Measurements from ENCODE around the gene DNPH1.
A peak's percentile ranks its signal among the peaks of the same experiment; 100 is the strongest.

DNPH1 gene

GRCh38 chr6:43235841-43236240 is 6.6 kb upstream of the DNPH1 start:
- Histone ChIP-seq H3K9me3 (ENCODE audit: control insufficient read depth, insufficient read depth, low read depth, low read length) (no peaks in the 10 kb centered on the region), H3K4me1 (ENCODE audit: control insufficient read depth, insufficient read depth, low read length) (no peaks in the 10 kb centered on the region), H3K4me3 (ENCODE audit: low read depth, low read length) (no peak overlapping the region), H3K27ac (ENCODE audit: extremely low read depth, low read depth, low read length) (no peak overlapping the region), H3K36me3 (ENCODE audit: control insufficient read depth in 2 of 2, insufficient read depth in 1 of 2, low read length in 2 of 2) (no peaks in the 10 kb centered on the region)
- CTCF ChIA-PET, result no interaction called here
- POLR2A ChIA-PET, result no interaction called here
- no peak for TF ChIP-seq ZNF501 (tag by site-specific recombination; IDR thresholded peaks at IDR 0.05)
- no peak for TF ChIP-seq ZNF423 (tag by site-specific recombination; IDR thresholded peaks at IDR 0.05)
- no peak for TF ChIP-seq ZNF354C (tag by site-specific recombination; IDR thresholded peaks at IDR 0.05; ENCODE audit: borderline replicate concordance, low read depth)
- no peak for TF ChIP-seq KLF16 (tag by site-specific recombination; IDR thresholded peaks at IDR 0.05)
- TF ChIP-seq KLF17 (tag by site-specific recombination; IDR thresholded peaks at IDR 0.05), result no peak
- TF ChIP-seq ZNF658 (tag by site-specific recombination; IDR thresholded peaks at IDR 0.05), result no peak
- no peak for TF ChIP-seq ZNF529 (tag by site-specific recombination; IDR thresholded peaks at IDR 0.05; ENCODE audit: insufficient replicate concordance)
- no peak for TF ChIP-seq ZSCAN23 (tag by site-specific recombination; IDR thresholded peaks at IDR 0.05)
- no peak for TF ChIP-seq ZNF792 (tag by site-specific recombination; IDR thresholded peaks at IDR 0.05)
- TF ChIP-seq ZNF843 (tag by site-specific recombination; IDR thresholded peaks at IDR 0.05), result no peak
- no peak for TF ChIP-seq ZNF426 (tag by site-specific recombination; IDR thresholded peaks at IDR 0.05)
- TF ChIP-seq ZNF18 (tag by site-specific recombination; IDR thresholded peaks at IDR 0.05), result no peak
- TF ChIP-seq ZNF768 (tag by site-specific recombination; IDR thresholded peaks at IDR 0.05), result no peak
- TF ChIP-seq ZNF830 (tag by site-specific recombination; IDR thresholded peaks at IDR 0.05; ENCODE audit: low read depth), result no peak
- TF ChIP-seq ZNF155 (tag by site-specific recombination; IDR thresholded peaks at IDR 0.05), result no peak
- TF ChIP-seq ZNF311 (tag by site-specific recombination; IDR thresholded peaks at IDR 0.05; ENCODE audit: borderline replicate concordance), result no peak
- no peak for TF ChIP-seq ZNF645 (tag by site-specific recombination; IDR thresholded peaks at IDR 0.05)
- no peak for TF ChIP-seq ZBTB10 (tag by site-specific recombination; IDR thresholded peaks at IDR 0.05)
- TF ChIP-seq WT1 (tag by site-specific recombination; IDR thresholded peaks at IDR 0.05), result no peak

- no peak overlapping the region for H3K27ac ChIP-seq (ENCODE audit: extremely low read depth, low read depth, low read length)
- H3K9me3 ChIP-seq (ENCODE audit: control insufficient read depth, insufficient read depth, low read depth, low read length), result no peaks in the 10 kb centered on the region
- ChIA-PET CTCF (interaction anchor here (0.5 to 3.7 kb wide), 6 partner anchors 10 to 103 kb away, joined by 3 to 20 read pairs (median 4); no protein-coding TSS in a partner anchor), POLR2A (no interaction called here)
- H3K4me3 ChIP-seq (ENCODE audit: low read depth, low read length), result no peak overlapping the region
- H3K36me3 ChIP-seq (ENCODE audit: control insufficient read depth in 2 of 2, insufficient read depth in 1 of 2, low read length in 2 of 2), result peaks cover 0 to 6% of the 10 kb centered on the region in 2 experiments; a peak in 1 of 3 replicates
- H3K4me1 ChIP-seq (ENCODE audit: control insufficient read depth, insufficient read depth, low read length), result no peaks in the 10 kb centered on the region; the same call in 1 of the 2 replicates
- TF ChIP-seq ZNF660 (tag by site-specific recombination; IDR thresholded peaks at IDR 0.05) (no peak), ZNF645 (tag by site-specific recombination; IDR thresholded peaks at IDR 0.05) (0 out of 2 replicates have a peak, but pooled peaks have one; percentile 29), ZNF121 (tag by site-specific recombination; IDR thresholded peaks at IDR 0.05) (peak; percentile 67), ZNF114 (tag by site-specific recombination; IDR thresholded peaks at IDR 0.05) (no peak), ZNF423 (tag by site-specific recombination; IDR thresholded peaks at IDR 0.05) (no peak), PRDM1 (tag by site-specific recombination; IDR thresholded peaks at IDR 0.05) (0 out of 2 replicates have a peak, but pooled peaks have one; percentile 41), ZNF837 (tag by site-specific recombination; IDR thresholded peaks at IDR 0.05) (no peak), ZNF366 (tag by site-specific recombination; conservative IDR thresholded peaks at IDR 0.05) (peak; percentile 97), ZNF24 (tag by site-specific recombination; IDR thresholded peaks at IDR 0.05) (no peak)
Measured at GRCh38 chr6:43231735-43232450, 2.6 kb upstream of the DNPH1 start.

Data from HEK293 (cell line).